Activated naive CD4-positive, alpha-beta T cell treated with anti-CD3 and anti-CD28 coated beads for 36 hours (primary cell): ENCODE data around the gene GPX1. TPM values are rescaled to one million over a fixed set of nuclear protein-coding genes. Genes with fewer than 3 reads are reported as not detected.
A peak's percentile ranks its signal among the peaks of the same experiment; 100 is the strongest.
"Not testable (repeated sequence)": the region's sequence is repeated elsewhere in the genome, so short reads cannot be mapped to it uniquely, and the experiment has no call there.

Source experiments
- CTCF ChIA-PET: fragments of 350-600 bp; sonication (Branson Sonifier 250); formaldehyde crosslinking; loops from one replicate; lab custom pipeline; 2021; ENCODE audit warnings: antibody characterized with exemption; lab: Charles Lee
- DNase-seq: peaks from one replicate; pipeline ENCODE4 v3.0.0-alpha.2; 2020
- H3K27ac Mint-ChIP-seq: one replicate; pipeline ENCODE4 v1.8.0; 2021; ENCODE audit warnings: mild to moderate bottlenecking, mixed read lengths
- H3K27me3 Mint-ChIP-seq: one replicate; pipeline ENCODE4 v1.8.0; 2021; ENCODE audit warnings: low read depth, mixed read lengths
- H3K36me3 Mint-ChIP-seq: one replicate; pipeline ENCODE4 v1.8.0; 2021; ENCODE audit warnings: low read depth, mixed read lengths
- H3K4me1 Mint-ChIP-seq: one replicate; pipeline ENCODE4 v1.8.0; 2021; ENCODE audit warnings: low read depth, mixed read lengths
- H3K4me3 Mint-ChIP-seq: one replicate; pipeline ENCODE4 v1.8.0; 2021; ENCODE audit warnings: mild to moderate bottlenecking, moderate library complexity, mixed read lengths
- H3K9me3 Mint-ChIP-seq: one replicate; pipeline ENCODE4 v1.8.0; 2021; ENCODE audit warnings: mixed read lengths
- intact Hi-C: fragments of 100-400 bp; cut with micrococcal nuclease; formaldehyde crosslinking; loops from one replicate; pipeline ENCODE4 v1.15.1; 2023
- total RNA-seq, 2 experiments: library from RNA; stranded (reverse); gene quantifications; one replicate each; pipeline ENCODE4 v1.2.3, GENCODE V29; 2021

The GPX1 gene
- total RNA-seq, 2 experiments from 2014 or later: 198 to 202 TPM

DNA sequence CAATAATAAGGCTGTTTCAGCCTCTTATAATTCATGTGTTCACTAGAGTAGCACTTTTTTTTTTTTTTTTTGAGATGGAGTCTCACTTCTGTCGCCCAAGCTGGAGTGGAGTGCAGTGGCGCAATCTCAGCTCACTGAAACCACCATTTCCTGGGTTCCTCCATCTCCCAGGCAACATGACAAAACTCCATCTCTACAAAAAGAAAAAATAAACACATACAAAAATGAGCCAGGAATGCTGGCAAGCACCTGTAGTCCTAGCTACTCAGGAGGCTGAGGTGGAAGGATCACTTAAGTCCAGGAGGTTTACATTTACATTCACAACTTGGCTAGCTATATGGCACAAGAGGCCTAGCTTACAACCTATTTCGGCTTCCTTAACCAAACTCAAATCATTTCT, 25.1 kb downstream of the GPX1 start:
- Mint-ChIP-seq H3K4me1 (peaks cover 33% of the 10 kb centered on the region), H3K36me3 (peaks cover 34% of the 10 kb centered on the region), H3K4me3 (no peak overlapping the region), H3K27me3 (no peaks in the 10 kb centered on the region), H3K9me3 (no peaks in the 10 kb centered on the region), H3K27ac (peak overlapping the region; percentile 89)
- intact Hi-C loops: no loop called here
- peak; percentile 33 for DNase-seq
- CTCF ChIA-PET: interaction anchor here (1.6 kb wide), 1 partner anchor 116 kb away, joined by 5 read pairs; no protein-coding TSS in a partner anchor

GRCh38 chr3:49329186-49329585, 29.0 kb downstream of the GPX1 start:
- no peak for DNase-seq
- Mint-ChIP-seq H3K27ac (no peak overlapping the region), H3K4me1 (peaks cover 17% of the 10 kb centered on the region), H3K27me3 (no peaks in the 10 kb centered on the region), H3K9me3 (no peaks in the 10 kb centered on the region), H3K36me3 (peaks cover 35% of the 10 kb centered on the region), H3K4me3 (no peak overlapping the region)
- CTCF ChIA-PET: no interaction called here
- intact Hi-C loops: no loop called here

DNA sequence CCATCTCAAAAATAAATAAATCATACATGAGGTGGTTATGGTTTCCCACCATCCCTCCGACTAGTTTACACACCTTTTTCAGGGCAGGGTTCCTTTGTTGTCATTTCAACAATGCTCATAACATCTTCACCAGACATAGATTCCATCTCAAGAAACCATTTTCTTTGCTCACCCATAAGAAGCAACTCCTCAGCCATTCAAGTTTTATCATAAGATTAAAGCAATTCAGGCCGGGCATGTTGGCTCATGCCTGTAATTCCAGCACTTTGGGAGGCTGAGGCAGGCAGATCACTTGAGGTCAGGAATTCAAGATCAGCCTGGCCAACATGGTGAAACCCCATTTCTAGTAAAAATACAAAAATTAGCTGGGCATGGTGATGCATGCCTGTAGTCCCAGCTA, 29.8 kb downstream of the GPX1 start:
- CTCF ChIA-PET, H3K4me1 Mint-ChIP-seq, H3K9me3 Mint-ChIP-seq, intact Hi-C loops, H3K27me3 Mint-ChIP-seq, DNase-seq, H3K4me3 Mint-ChIP-seq: not testable (repeated sequence)
- H3K36me3 Mint-ChIP-seq: peaks cover 32% of the 10 kb centered on the region
- H3K27ac Mint-ChIP-seq: peak overlapping the region; percentile 5

- CTCF ChIA-PET: no interaction called here
- intact Hi-C loops: no loop called here
- Mint-ChIP-seq H3K36me3 (peaks cover 28% of the 10 kb centered on the region), H3K9me3 (no peaks in the 10 kb centered on the region), H3K27ac (no peak overlapping the region), H3K27me3 (no peaks in the 10 kb centered on the region), H3K4me3 (no peak overlapping the region), H3K4me1 (peaks cover 2% of the 10 kb centered on the region)
- DNase-seq: no peak
Observed at GRCh38 chr3:49327485-49327884, 30.7 kb downstream of the GPX1 start.

DNA sequence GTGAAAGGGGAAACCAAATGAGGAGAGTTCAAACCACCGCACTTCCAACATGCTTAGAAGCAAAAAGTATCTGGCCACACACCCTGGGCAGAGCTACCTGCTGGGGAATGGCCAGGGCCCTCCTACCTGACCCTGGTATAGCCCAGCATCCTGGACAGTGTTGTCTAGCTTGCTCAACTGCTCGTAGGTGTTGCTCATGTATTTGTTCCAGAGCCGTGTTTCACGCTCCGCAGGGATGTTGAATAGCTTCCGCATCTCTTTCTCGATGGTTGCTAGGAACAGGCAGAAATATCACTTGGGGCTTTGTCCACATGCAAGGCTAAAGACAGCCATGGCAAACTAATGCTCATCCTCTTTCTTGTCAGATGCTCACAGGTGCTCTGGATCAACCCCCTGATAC, 33.4 kb downstream of the GPX1 start:
- CTCF ChIA-PET: interaction anchor here (1.4 kb wide), 1 partner anchor 337 kb away, joined by 7 read pairs; no protein-coding TSS in a partner anchor
- no peaks in the 10 kb centered on the region for H3K27me3 Mint-ChIP-seq
- no peaks in the 10 kb centered on the region for H3K9me3 Mint-ChIP-seq
- peaks cover 33% of the 10 kb centered on the region for H3K36me3 Mint-ChIP-seq
- no peak for DNase-seq
- intact Hi-C loops: no loop called here
- no peak overlapping the region for H3K4me3 Mint-ChIP-seq
- no peaks in the 10 kb centered on the region for H3K4me1 Mint-ChIP-seq
- H3K27ac Mint-ChIP-seq: no peak overlapping the region

- intact Hi-C loops: no loop called here
- no peaks in the 10 kb centered on the region for H3K27me3 Mint-ChIP-seq
- H3K4me1 Mint-ChIP-seq: peaks cover 9% of the 10 kb centered on the region
- no peaks in the 10 kb centered on the region for H3K9me3 Mint-ChIP-seq
- peaks cover 16% of the 10 kb centered on the region for H3K36me3 Mint-ChIP-seq
- no peak overlapping the region for H3K27ac Mint-ChIP-seq
- DNase-seq: no peak
- CTCF ChIA-PET: interaction anchor here (0.9 kb wide), 1 partner anchor 15 kb away, joined by 3 read pairs; no protein-coding TSS in a partner anchor
- H3K4me3 Mint-ChIP-seq: no peak overlapping the region
Observed at GRCh38 chr3:49316696-49317457, 41.3 kb downstream of the GPX1 start.

DNA sequence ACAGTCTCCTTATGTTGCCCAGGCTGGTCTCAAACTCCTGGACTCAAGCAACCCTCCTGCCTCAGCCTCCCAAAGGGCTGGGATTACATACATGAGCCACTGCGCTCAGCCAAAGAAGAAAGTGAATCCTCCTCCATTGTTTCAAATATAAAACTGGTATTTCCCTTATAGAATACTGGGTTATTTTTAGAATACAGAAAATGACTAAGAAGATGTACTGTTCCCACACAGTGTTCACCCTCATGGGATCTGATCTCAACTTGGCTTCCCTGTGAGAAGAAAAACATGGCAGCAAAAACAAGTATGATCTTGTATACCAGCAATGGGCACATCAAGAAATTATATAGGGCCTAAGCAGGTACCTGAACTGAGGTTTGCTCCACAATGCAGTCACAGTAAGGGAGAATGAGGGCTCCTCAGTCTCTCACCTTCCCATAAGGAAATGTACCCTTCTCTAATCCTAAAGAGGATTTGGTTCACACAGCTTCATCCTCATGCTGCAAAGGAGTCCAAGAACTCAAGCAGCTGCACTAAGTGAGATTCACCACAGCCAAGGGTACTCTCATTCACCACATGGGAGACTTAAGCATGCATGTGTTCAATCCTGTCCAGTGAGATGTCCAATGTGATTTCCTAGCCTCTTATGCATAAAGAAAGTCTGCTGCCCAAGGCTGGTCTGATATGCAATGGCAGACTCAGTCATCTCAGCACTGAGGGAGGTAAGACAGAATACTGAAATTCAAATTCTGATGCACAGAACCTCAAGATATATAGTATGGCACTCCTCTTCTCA, 44.1 kb downstream of the GPX1 start:
- Mint-ChIP-seq H3K4me3 (no peak overlapping the region), H3K36me3 (peaks cover 17% of the 10 kb centered on the region), H3K4me1 (peaks cover 9% of the 10 kb centered on the region), H3K27ac (peak overlapping the region; percentile 59), H3K9me3 (no peaks in the 10 kb centered on the region), H3K27me3 (no peaks in the 10 kb centered on the region)
- intact Hi-C loops: no loop called here
- CTCF ChIA-PET: no interaction called here
- no peak for DNase-seq

DNA sequence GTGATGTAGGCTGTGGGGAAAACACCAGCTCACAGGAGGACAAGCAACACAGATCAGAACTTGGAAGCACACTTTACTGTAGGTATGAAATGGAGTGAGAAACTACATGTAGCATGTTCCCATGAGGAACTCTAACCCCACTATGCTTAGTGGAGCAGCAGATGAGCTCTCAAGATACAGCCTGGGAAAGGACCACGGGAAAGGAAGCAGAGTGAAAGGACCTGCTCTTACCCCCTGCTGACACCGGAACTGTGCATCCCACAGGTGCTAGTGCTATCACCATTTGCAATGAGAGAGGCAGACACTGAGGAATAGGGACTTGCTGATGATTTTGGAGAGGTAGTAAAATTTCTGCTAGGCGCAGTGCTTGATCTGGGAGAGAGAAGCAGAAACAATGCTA, 46.9 kb downstream of the GPX1 start:
- CTCF ChIA-PET: no interaction called here
- no peak for DNase-seq
- Mint-ChIP-seq H3K4me1 (peaks cover 9% of the 10 kb centered on the region), H3K27me3 (no peaks in the 10 kb centered on the region), H3K4me3 (no peak overlapping the region), H3K36me3 (peaks cover 18% of the 10 kb centered on the region), H3K9me3 (no peaks in the 10 kb centered on the region), H3K27ac (no peak overlapping the region)
- intact Hi-C loops: no loop called here

DNA sequence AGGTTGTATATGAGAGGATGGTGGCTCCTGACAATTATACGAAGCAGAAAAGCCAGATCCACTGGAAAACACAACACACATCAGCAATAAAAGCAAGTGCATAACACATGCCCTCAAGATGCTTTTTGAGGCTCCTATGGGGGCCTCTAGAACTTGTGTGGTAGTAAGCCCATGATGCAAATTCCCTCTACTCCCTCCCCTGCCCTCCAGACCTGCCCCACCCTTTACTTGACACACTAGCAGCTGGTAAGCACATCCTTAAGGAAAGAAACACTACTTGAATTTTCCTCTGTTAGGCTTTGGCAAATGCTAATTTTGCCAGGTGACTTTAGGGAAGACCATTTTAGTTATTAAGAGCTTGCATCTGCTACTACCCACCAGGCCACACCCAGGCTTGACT, 47.5 kb downstream of the GPX1 start:
- CTCF ChIA-PET: no interaction called here
- no peak overlapping the region for H3K27ac Mint-ChIP-seq
- no peaks in the 10 kb centered on the region for H3K9me3 Mint-ChIP-seq
- no peaks in the 10 kb centered on the region for H3K27me3 Mint-ChIP-seq
- intact Hi-C loops: no loop called here
- no peak for DNase-seq
- H3K4me3 Mint-ChIP-seq: no peak overlapping the region
- H3K4me1 Mint-ChIP-seq: peaks cover 9% of the 10 kb centered on the region
- H3K36me3 Mint-ChIP-seq: peaks cover 19% of the 10 kb centered on the region

Other genes with a start within 250 kb of the GPX1 start
- 10 to 100 TPM; 44.3 to 46.5 TPM for gene USP19, start 237.5 kb downstream of the GPX1 start, total RNA-seq
- gene LAMB2, start 225.3 kb downstream of the GPX1 start, total RNA-seq: not detected
- gene CCDC71, start 192.0 kb downstream of the GPX1 start, total RNA-seq: 10 to 100 TPM; 11.8 to 12.8 TPM
- gene KLHDC8B, start 186.8 kb downstream of the GPX1 start, total RNA-seq: 1 to 10 TPM; 1.8 to 2.4 TPM
- 1 to 10 TPM; 1.7 TPM for gene C3orf62, start 81.1 kb downstream of the GPX1 start, total RNA-seq
- 10 to 100 TPM; 68.0 to 69.7 TPM for gene USP4, start 18.3 kb downstream of the GPX1 start, total RNA-seq
- 100 to 1,000 TPM; 463 to 491 TPM for gene RHOA, start 53.6 kb upstream of the GPX1 start, total RNA-seq
- 1 to 10 TPM; 9.4 to 9.5 TPM for gene TCTA, start 54.1 kb upstream of the GPX1 start, total RNA-seq
- 1 to 10 TPM; 2.5 to 2.7 TPM for gene AMT, start 64.1 kb upstream of the GPX1 start, total RNA-seq
- 10 to 100 TPM in 1 of 2 experiments, 1 to 10 TPM in 1; 9.1 to 10.1 TPM for gene NICN1, start 71.0 kb upstream of the GPX1 start, total RNA-seq
- gene DAG1, start 111.9 kb upstream of the GPX1 start, total RNA-seq: 1 to 10 TPM; 6.9 to 8.2 TPM
- gene BSN, start 196.1 kb upstream of the GPX1 start, total RNA-seq: under 1 TPM; 0.12 to 0.20 TPM